Keratinocyte (primary cell): ENCODE measurements around the gene DLG2. TPM values are rescaled to one million over a fixed set of nuclear protein-coding genes. Genes with fewer than 3 reads are reported as not detected.
"Not testable (repeated sequence)": the region's sequence is repeated elsewhere in the genome, so short reads cannot be mapped to it uniquely, and the experiment has no call there.

Source experiments
- DNase-seq: peaks from one replicate; pipeline ENCODE4 v3.0.0-alpha.2; 2011; ENCODE audit warnings: low read depth, missing footprints, low spot score
- FAIRE-seq: peaks from 2 replicates; lab custom pipeline; 2011; peaks lifted over from hg19 to GRCh38; lab: Jason Lieb, UNC
- H2AFZ ChIP-seq: 2 replicates; pipeline ENCODE4 v1.6.0; 2012; ENCODE audit warnings: low read length, control low read depth, inconsistent platforms; ENCODE audit not compliant: control insufficient read depth
- H3K27ac ChIP-seq: 2 replicates; pipeline ENCODE4 v1.5.1; 2011; ENCODE audit warnings: low read length; ENCODE audit not compliant: control insufficient read depth, insufficient read depth
- H3K27me3 ChIP-seq: 3 replicates; pipeline ENCODE4 v1.6.0; 2011; ENCODE audit warnings: low read length; ENCODE audit not compliant: control insufficient read depth, insufficient read depth; ENCODE audit errors: extremely low read depth
- H3K36me3 ChIP-seq, 2 experiments: 2 replicates in 1 of 2; 3 replicates in 1 of 2; pipeline ENCODE4 v1.5.1; 2011; ENCODE audit warnings: low read length in 2 of 2, mild to moderate bottlenecking in 1 of 2; ENCODE audit not compliant: control insufficient read depth in 2 of 2, insufficient read depth in 2 of 2; ENCODE audit errors: extremely low read depth in 1 of 2
- H3K4me1 ChIP-seq: 3 replicates; pipeline ENCODE4 v1.5.1; 2011; ENCODE audit warnings: low read length; ENCODE audit not compliant: control insufficient read depth, insufficient read depth; ENCODE audit errors: extremely low read depth
- H3K4me2 ChIP-seq: 3 replicates; pipeline ENCODE4 v1.6.0; 2011; ENCODE audit warnings: low read depth, low read length; ENCODE audit not compliant: control insufficient read depth, insufficient read depth; ENCODE audit errors: extremely low read depth
- H3K4me3 ChIP-seq, 3 experiments: fragments of 200-600 bp in 1 of 3; sonication (generic) in 1 of 3; 2 replicates in 2 of 3; 3 replicates in 1 of 3; pipeline ENCODE4 v1.5.1; 2011 to 2016; ENCODE audit warnings: low read length in 3 of 3, mild to moderate bottlenecking in 3 of 3, control low read depth in 2 of 3, inconsistent platforms in 1 of 3, low read depth in 1 of 3, mixed read lengths in 1 of 3, mixed run types in 1 of 3, moderate library complexity in 1 of 3; ENCODE audit not compliant: control insufficient read depth in 2 of 3, insufficient read depth in 2 of 3; ENCODE audit errors: extremely low read depth in 1 of 3
- H3K79me2 ChIP-seq: 2 replicates; pipeline ENCODE4 v1.6.0; 2012; ENCODE audit warnings: low read length; ENCODE audit not compliant: control insufficient read depth, insufficient read depth
- H3K9ac ChIP-seq: 3 replicates; pipeline ENCODE4 v1.6.0; 2011; ENCODE audit warnings: low read length; ENCODE audit not compliant: control insufficient read depth, insufficient read depth; ENCODE audit errors: extremely low read depth
- H3K9me1 ChIP-seq: 3 replicates; pipeline ENCODE4 v1.6.0; 2011; ENCODE audit warnings: low read length; ENCODE audit not compliant: control insufficient read depth, insufficient read depth; ENCODE audit errors: extremely low read depth
- H3K9me3 ChIP-seq: 2 replicates; pipeline ENCODE4 v1.5.1; 2012; ENCODE audit warnings: low read depth, low read length; ENCODE audit not compliant: control insufficient read depth
- H4K20me1 ChIP-seq: 3 replicates; pipeline ENCODE4 v1.6.0; 2011; ENCODE audit warnings: low read length; ENCODE audit not compliant: control insufficient read depth, insufficient read depth; ENCODE audit errors: extremely low read depth
- EZH2 ChIP-seq: IDR thresholded peaks from one replicate; pipeline ENCODE4 v1.6.1; 2012; ENCODE audit warnings: inconsistent platforms, mild to moderate bottlenecking, low read length, moderate library complexity
- dilution Hi-C: fragments of 300-500 bp; cut with MboI; formaldehyde crosslinking; loops from one replicate; pipeline ENCODE4 v1.7.0; 2020; ENCODE audit warnings: low sequenced_read_pairs; ENCODE audit not compliant: extremely low pct_ligation_motif_present
- polyA plus RNA-seq, 5 experiments: library from polyadenylated mRNA; depleted of rRNA in 3 of 5; stranded (reverse) in 3 of 5; stranded (forward) in 1 of 5; unstranded in 1 of 5; fragments of >200 nt; gene quantifications; 1 replicate in 1 of 5; 2 replicates in 3 of 5; 3 replicates in 1 of 5; pipeline versions ENCODE4 v1.2.1 to v1.2.3, GENCODE V29; 2011 to 2012; ENCODE audit warnings: missing spikeins in 2 of 5, low read depth in 1 of 5, low replicate concordance in 1 of 5
- TF ChIP-seq, protein P1 (sequence below), 3 experiments: IDR thresholded peaks in 1 of 3; conservative IDR thresholded peaks in 1 of 3; optimal IDR thresholded peaks in 1 of 3; 2 replicates in 2 of 3; 3 replicates in 1 of 3; pipeline versions ENCODE3 to v1.5.1; 2011; ENCODE audit warnings: low read length in 3 of 3, mild to moderate bottlenecking in 3 of 3, moderate library complexity in 2 of 3, control low read depth in 1 of 3, inconsistent platforms in 1 of 3; ENCODE audit not compliant: insufficient read depth in 2 of 3; ENCODE audit errors: extremely low read depth in 1 of 3

DLG2 gene
- polyA plus RNA-seq, 1 donor (not counting 4 experiments of a cell fraction or from before 2014, with no cell fraction given), result 0.55 TPM

GRCh38 chr11:84310268-84310667 lies 1316.9 kb downstream of the DLG2 start:
- Histone ChIP-seq H3K4me2 (no peak overlapping the region), H3K4me3 (no peak overlapping the region), H3K79me2 (no peaks in the 10 kb centered on the region), H3K9ac (no peak overlapping the region), H3K27me3 (no peaks in the 10 kb centered on the region), H3K9me1 (no peaks in the 10 kb centered on the region), H4K20me1 (no peaks in the 10 kb centered on the region), H3K4me1 (no peaks in the 10 kb centered on the region), H2AFZ (no peak overlapping the region), H3K27ac (no peak overlapping the region), H3K36me3 (no peaks in the 10 kb centered on the region), H3K9me3 (no peaks in the 10 kb centered on the region)
- TF ChIP-seq, protein P1, sequence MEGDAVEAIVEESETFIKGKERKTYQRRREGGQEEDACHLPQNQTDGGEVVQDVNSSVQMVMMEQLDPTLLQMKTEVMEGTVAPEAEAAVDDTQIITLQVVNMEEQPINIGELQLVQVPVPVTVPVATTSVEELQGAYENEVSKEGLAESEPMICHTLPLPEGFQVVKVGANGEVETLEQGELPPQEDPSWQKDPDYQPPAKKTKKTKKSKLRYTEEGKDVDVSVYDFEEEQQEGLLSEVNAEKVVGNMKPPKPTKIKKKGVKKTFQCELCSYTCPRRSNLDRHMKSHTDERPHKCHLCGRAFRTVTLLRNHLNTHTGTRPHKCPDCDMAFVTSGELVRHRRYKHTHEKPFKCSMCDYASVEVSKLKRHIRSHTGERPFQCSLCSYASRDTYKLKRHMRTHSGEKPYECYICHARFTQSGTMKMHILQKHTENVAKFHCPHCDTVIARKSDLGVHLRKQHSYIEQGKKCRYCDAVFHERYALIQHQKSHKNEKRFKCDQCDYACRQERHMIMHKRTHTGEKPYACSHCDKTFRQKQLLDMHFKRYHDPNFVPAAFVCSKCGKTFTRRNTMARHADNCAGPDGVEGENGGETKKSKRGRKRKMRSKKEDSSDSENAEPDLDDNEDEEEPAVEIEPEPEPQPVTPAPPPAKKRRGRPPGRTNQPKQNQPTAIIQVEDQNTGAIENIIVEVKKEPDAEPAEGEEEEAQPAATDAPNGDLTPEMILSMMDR (optimal IDR thresholded peaks at IDR 0.05 in 1 of 3, IDR thresholded peaks at IDR 0.05 in 1 of 3, conservative IDR thresholded peaks at IDR 0.05 in 1 of 3; ENCODE audit: extremely low read depth in 1 of 3, insufficient read depth in 2 of 3, low read length in 3 of 3), result no peak
- TF ChIP-seq EZH2, result no peak
- FAIRE-seq (no peak), DNase-seq (no peak)
- dilution Hi-C loops, result no loop called here

DNA sequence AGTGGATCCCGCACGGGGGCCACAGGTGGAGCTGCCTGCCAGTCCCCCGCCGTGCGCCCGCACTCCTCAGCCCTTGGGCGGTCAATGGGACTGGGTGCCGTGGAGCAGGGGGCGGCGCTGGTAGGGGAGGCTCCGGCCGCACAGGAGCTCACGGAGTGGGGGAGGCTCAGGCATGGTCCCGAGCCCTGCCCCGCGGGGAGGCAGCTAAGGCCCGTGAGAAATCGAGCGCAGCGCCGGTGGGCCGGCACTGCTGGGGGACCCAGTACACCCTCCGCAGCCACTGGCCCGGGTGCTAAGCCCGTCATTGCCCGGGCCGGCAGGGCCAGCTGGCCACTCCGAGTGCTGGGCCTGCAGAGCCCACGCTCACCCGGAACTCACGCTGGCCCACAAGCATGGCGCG lies 1318.7 kb downstream of the DLG2 start:
- dilution Hi-C loops, H3K4me2 ChIP-seq, H3K4me3 ChIP-seq, H3K9ac ChIP-seq, H3K27ac ChIP-seq, H4K20me1 ChIP-seq, H3K9me3 ChIP-seq, H3K4me1 ChIP-seq, FAIRE-seq, H3K36me3 ChIP-seq, H2AFZ ChIP-seq, H3K27me3 ChIP-seq, DNase-seq, H3K9me1 ChIP-seq, H3K79me2 ChIP-seq: not testable (repeated sequence)

- Histone ChIP-seq H3K4me2 (no peak overlapping the region), H3K27ac (no peak overlapping the region), H3K79me2 (no peaks in the 10 kb centered on the region), H3K9ac (no peak overlapping the region), H3K9me1 (no peaks in the 10 kb centered on the region), H3K36me3 (no peaks in the 10 kb centered on the region), H3K9me3 (no peaks in the 10 kb centered on the region), H4K20me1 (no peaks in the 10 kb centered on the region), H3K27me3 (no peaks in the 10 kb centered on the region), H3K4me3 (no peak overlapping the region), H2AFZ (no peak overlapping the region), H3K4me1 (no peaks in the 10 kb centered on the region)
- dilution Hi-C loops, result no loop called here
- FAIRE-seq (no peak), DNase-seq (no peak)
- no peak for TF ChIP-seq EZH2
- TF ChIP-seq, protein P1 (optimal IDR thresholded peaks at IDR 0.05 in 1 of 3, IDR thresholded peaks at IDR 0.05 in 1 of 3, conservative IDR thresholded peaks at IDR 0.05 in 1 of 3; ENCODE audit: extremely low read depth in 1 of 3, insufficient read depth in 2 of 3, low read length in 3 of 3), result no peak
Observed at GRCh38 chr11:84300092-84300491, 1327.1 kb downstream of the DLG2 start.
